ENCODE results near the gene TBCE. TPM values are rescaled to one million over a fixed set of nuclear protein-coding genes. Genes with fewer than 3 reads are reported as not detected.

TBCE gene
- total RNA-seq, 2 experiments from 2014 or later, result 30.2 to 32.6 TPM

- ChIA-PET POLR2A (interaction anchor here (0.6 to 0.7 kb wide), 3 partner anchors 40 to 1015 kb away, joined by 3 read pairs; no protein-coding TSS in a partner anchor), CTCF (ENCODE audit: unreplicated experiment) (no interaction called here)
- BruUV-seq (replicated peaks), result no TSS peak
- Histone ChIP-seq H3K4me3 (ENCODE audit: low read depth, low read length, poor library complexity, severe bottlenecking) (no peak overlapping the region), H3K36me3 (ENCODE audit: insufficient read depth, low read length) (peaks cover 60% of the 10 kb centered on the region), H3K4me1 (ENCODE audit: insufficient read depth, low read length, poor library complexity, severe bottlenecking) (no peaks in the 10 kb centered on the region), H2AFZ (ENCODE audit: low read length) (no peak overlapping the region), H3K79me2 (ENCODE audit: insufficient read depth, low read depth, low read length) (no peaks in the 10 kb centered on the region), H4K20me1 (ENCODE audit: insufficient read depth, low read length) (no peaks in the 10 kb centered on the region), H3K27ac (ENCODE audit: low read depth, low read length, poor library complexity, severe bottlenecking) (no peak overlapping the region), H3K9me3 (ENCODE audit: low read length) (no peaks in the 10 kb centered on the region), H3K4me2 (ENCODE audit: low read length) (no peak overlapping the region), H3K9me2 (ENCODE audit: insufficient read depth, low read length) (no peaks in the 10 kb centered on the region)
- no peak for DNase-seq (ENCODE audit: low spot score)
- intact Hi-C loops (cut with micrococcal nuclease; ENCODE audit: unreplicated experiment), result no loop called here
- TF ChIP-seq, protein P1, sequence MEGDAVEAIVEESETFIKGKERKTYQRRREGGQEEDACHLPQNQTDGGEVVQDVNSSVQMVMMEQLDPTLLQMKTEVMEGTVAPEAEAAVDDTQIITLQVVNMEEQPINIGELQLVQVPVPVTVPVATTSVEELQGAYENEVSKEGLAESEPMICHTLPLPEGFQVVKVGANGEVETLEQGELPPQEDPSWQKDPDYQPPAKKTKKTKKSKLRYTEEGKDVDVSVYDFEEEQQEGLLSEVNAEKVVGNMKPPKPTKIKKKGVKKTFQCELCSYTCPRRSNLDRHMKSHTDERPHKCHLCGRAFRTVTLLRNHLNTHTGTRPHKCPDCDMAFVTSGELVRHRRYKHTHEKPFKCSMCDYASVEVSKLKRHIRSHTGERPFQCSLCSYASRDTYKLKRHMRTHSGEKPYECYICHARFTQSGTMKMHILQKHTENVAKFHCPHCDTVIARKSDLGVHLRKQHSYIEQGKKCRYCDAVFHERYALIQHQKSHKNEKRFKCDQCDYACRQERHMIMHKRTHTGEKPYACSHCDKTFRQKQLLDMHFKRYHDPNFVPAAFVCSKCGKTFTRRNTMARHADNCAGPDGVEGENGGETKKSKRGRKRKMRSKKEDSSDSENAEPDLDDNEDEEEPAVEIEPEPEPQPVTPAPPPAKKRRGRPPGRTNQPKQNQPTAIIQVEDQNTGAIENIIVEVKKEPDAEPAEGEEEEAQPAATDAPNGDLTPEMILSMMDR (conservative IDR thresholded peaks at IDR 0.05; ENCODE audit: low read length), result no peak
- no peak for TF ChIP-seq EZH2phosphoT487 (IDR thresholded peaks at IDR 0.05; ENCODE audit: borderline replicate concordance, low read depth, low read length)
These were observed 83.8 kb downstream of the TBCE start for GRCh38 chr1:235450886-235451483.

DNA sequence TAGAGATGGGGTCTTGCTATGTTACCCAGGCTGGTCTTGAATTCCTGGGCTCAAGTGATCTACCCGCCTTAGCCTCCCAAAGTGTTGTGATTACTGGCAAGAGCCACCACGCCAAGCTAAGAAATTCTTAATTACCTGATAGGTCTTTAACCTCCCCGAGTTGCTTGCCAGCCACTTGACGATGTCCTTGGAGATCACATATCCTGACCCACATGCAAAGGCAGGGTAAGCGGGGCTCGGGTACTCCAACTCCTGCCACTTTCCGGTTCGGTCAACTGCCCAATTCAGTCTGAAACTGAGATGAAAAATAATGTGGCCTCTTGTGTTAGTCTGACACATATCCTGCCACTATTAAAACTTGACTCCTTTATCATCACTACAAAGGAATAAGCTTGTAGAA lies 86.8 kb downstream of the TBCE start:
- Histone ChIP-seq H2AFZ (ENCODE audit: low read length) (no peak overlapping the region), H4K20me1 (ENCODE audit: insufficient read depth, low read length) (no peaks in the 10 kb centered on the region), H3K9me3 (ENCODE audit: low read length) (no peaks in the 10 kb centered on the region), H3K4me2 (ENCODE audit: low read length) (no peak overlapping the region), H3K27ac (ENCODE audit: low read depth, low read length, poor library complexity, severe bottlenecking) (no peak overlapping the region), H3K36me3 (ENCODE audit: insufficient read depth, low read length) (peaks cover 37% of the 10 kb centered on the region; the same call in 1 of the 2 replicates), H3K79me2 (ENCODE audit: insufficient read depth, low read depth, low read length) (no peaks in the 10 kb centered on the region), H3K4me1 (ENCODE audit: insufficient read depth, low read length, poor library complexity, severe bottlenecking) (no peaks in the 10 kb centered on the region), H3K4me3 (ENCODE audit: low read depth, low read length, poor library complexity, severe bottlenecking) (no peak overlapping the region), H3K9me2 (ENCODE audit: insufficient read depth, low read length) (no peaks in the 10 kb centered on the region)
- intact Hi-C loops (cut with micrococcal nuclease; ENCODE audit: unreplicated experiment), result no loop called here
- ChIA-PET CTCF (ENCODE audit: unreplicated experiment) (no interaction called here), POLR2A (interaction anchor here (0.6 to 1.5 kb wide), 3 partner anchors 10 to 326 kb away, joined by 3 to 5 read pairs (median 3); no protein-coding TSS in a partner anchor)
- no peak for DNase-seq (ENCODE audit: low spot score)
- TF ChIP-seq, protein P1 (conservative IDR thresholded peaks at IDR 0.05; ENCODE audit: low read length), result no peak
- no peak for TF ChIP-seq EZH2phosphoT487 (IDR thresholded peaks at IDR 0.05; ENCODE audit: borderline replicate concordance, low read depth, low read length)
- no TSS peak for BruUV-seq (replicated peaks)

DNA sequence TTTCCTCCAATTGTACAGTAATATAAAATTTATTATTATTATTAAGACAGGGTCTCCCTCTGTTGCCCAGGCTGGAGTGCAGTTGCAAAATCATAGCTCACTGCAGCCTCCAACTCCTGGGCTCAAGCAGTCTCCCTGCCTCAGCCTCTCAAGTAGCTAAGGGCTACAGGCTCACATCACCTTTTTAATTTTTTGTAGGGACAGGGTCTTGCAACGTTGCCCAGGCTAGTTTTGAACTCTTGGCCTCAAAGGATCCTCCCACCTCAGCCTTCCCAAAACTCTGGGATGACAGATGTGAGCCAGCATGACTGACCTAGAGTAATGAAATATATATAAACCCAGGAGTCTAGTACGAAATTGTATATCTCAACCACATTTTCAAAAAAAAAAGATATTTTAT lies 87.9 kb downstream of the TBCE start:
- no TSS peak for BruUV-seq (replicated peaks)
- Histone ChIP-seq H3K4me3 (ENCODE audit: low read depth, low read length, poor library complexity, severe bottlenecking) (no peak overlapping the region), H3K27ac (ENCODE audit: low read depth, low read length, poor library complexity, severe bottlenecking) (no peak overlapping the region), H3K4me1 (ENCODE audit: insufficient read depth, low read length, poor library complexity, severe bottlenecking) (no peaks in the 10 kb centered on the region), H3K36me3 (ENCODE audit: insufficient read depth, low read length) (peaks cover 28% of the 10 kb centered on the region; the same call in 1 of the 2 replicates), H3K9me3 (ENCODE audit: low read length) (no peaks in the 10 kb centered on the region), H2AFZ (ENCODE audit: low read length) (no peak overlapping the region), H4K20me1 (ENCODE audit: insufficient read depth, low read length) (no peaks in the 10 kb centered on the region), H3K9me2 (ENCODE audit: insufficient read depth, low read length) (no peaks in the 10 kb centered on the region), H3K4me2 (ENCODE audit: low read length) (no peak overlapping the region), H3K79me2 (ENCODE audit: insufficient read depth, low read depth, low read length) (no peaks in the 10 kb centered on the region)
- ChIA-PET POLR2A (interaction anchor here (0.9 kb wide), 1 partner anchor 182 kb away, joined by 3 read pairs; no protein-coding TSS in a partner anchor), CTCF (ENCODE audit: unreplicated experiment) (no interaction called here)
- intact Hi-C loops (cut with micrococcal nuclease; ENCODE audit: unreplicated experiment), result no loop called here
- TF ChIP-seq, protein P1 (conservative IDR thresholded peaks at IDR 0.05; ENCODE audit: low read length), result no peak
- DNase-seq (ENCODE audit: low spot score), result no peak

All from OCI-LY7 (cell line).